ENCODE measurements around the gene ZNF581. TPM values are rescaled to one million over a fixed set of nuclear protein-coding genes. Genes with fewer than 3 reads are reported as not detected.

Gene ZNF581
- total RNA-seq, 1 donor from 2014 or later = 29.6 TPM

DNA sequence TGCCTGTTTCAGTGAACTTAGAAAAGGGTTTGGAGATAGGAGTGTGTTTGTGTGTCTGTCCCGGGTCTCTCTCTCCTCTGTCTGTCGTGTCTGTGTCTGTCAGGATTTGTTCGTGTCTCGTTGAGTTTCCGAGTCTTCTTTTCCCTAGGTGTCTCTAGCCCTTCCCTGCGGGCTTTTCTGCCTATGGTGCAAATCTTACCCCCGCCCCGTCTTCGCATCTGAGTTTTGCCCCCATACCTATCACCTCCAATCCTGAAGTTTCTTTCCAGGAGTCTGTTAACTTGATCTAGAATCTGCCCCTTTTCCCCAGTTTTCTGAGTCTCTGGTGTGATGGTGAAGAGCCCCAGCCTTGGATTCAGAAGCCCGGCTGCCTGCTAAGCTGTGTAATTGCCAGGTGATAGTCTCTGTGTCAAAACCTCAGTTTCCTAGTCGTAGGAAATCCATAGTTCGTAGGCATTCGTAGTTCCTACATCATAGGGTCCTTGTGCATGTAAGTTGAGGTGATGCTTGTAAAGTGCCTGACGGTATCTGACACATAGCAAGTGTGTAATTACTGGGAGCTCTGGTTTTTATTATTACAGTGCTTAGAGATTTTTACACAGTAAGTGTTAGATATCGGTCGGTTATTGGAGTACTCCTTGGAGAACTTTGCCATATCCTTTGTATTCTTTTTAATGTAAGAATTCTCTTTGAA lies 32.4 kb downstream of the ZNF581 start:
- no peak for TF ChIP-seq CTCF (IDR thresholded peaks at IDR 0.05)
- no peaks in the 10 kb centered on the region for H3K9me3 Mint-ChIP-seq (ENCODE audit: unreplicated experiment)
- peaks cover 15% of the 10 kb centered on the region for H3K36me3 Mint-ChIP-seq (ENCODE audit: unreplicated experiment)
- H3K27me3 Mint-ChIP-seq (ENCODE audit: unreplicated experiment) = no peaks in the 10 kb centered on the region
- no peak for DNase-seq (ENCODE audit: extremely low spot score, unreplicated experiment)
- H3K4me1 Mint-ChIP-seq (ENCODE audit: unreplicated experiment) = peaks cover 41% of the 10 kb centered on the region
- peak overlapping the region; percentile 97 for H3K4me3 Mint-ChIP-seq (ENCODE audit: unreplicated experiment)
- peak overlapping the region; percentile 92 for H3K27ac Mint-ChIP-seq (ENCODE audit: unreplicated experiment)

GRCh38 chr19:55676383-55676782 lies 32.9 kb downstream of the ZNF581 start:
- Mint-ChIP-seq H3K4me3 (ENCODE audit: unreplicated experiment) (peak overlapping the region; percentile 97), H3K9me3 (ENCODE audit: unreplicated experiment) (no peaks in the 10 kb centered on the region), H3K4me1 (ENCODE audit: unreplicated experiment) (peaks cover 38% of the 10 kb centered on the region), H3K36me3 (ENCODE audit: unreplicated experiment) (peaks cover 15% of the 10 kb centered on the region), H3K27ac (ENCODE audit: unreplicated experiment) (peak overlapping the region; percentile 35), H3K27me3 (ENCODE audit: unreplicated experiment) (no peaks in the 10 kb centered on the region)
- DNase-seq (ENCODE audit: extremely low spot score, unreplicated experiment) = no peak
- TF ChIP-seq CTCF (IDR thresholded peaks at IDR 0.05) = no peak

DNA sequence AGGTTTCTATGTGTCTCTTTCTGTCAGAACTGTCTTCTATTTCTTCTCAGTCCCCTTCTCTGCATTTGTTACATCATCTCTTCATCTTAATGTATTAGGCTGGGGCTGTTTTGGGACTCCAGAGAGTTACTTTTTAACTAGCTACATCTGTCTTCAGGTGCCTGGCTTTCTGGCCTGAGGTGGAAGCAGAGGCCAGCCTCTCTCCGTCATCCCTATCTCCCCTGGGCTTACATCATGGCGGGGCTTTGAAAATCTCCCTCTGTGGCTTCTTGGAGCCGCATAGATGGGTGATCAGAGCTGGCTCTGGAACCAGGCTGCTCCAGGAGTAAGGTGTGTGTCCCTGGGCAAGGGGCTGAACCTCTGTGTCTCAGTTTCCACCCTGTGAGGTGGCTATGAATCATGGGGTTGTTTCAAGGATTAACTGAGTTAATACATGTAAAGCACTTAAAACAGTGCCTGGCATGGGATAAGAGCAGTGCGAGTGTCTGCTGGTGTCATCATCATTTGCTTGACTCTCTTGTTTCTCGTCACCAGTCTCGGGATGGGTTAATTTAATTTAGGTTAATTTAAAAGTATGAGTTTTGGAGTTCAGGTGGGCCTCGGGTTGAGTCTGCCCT lies 33.5 kb downstream of the ZNF581 start:
- Mint-ChIP-seq H3K36me3 (ENCODE audit: unreplicated experiment) (peaks cover 15% of the 10 kb centered on the region), H3K27me3 (ENCODE audit: unreplicated experiment) (no peaks in the 10 kb centered on the region), H3K4me1 (ENCODE audit: unreplicated experiment) (peaks cover 35% of the 10 kb centered on the region), H3K4me3 (ENCODE audit: unreplicated experiment) (peak overlapping the region; percentile 97), H3K9me3 (ENCODE audit: unreplicated experiment) (no peaks in the 10 kb centered on the region), H3K27ac (ENCODE audit: unreplicated experiment) (peak overlapping the region; percentile 5)
- TF ChIP-seq CTCF (IDR thresholded peaks at IDR 0.05) = no peak
- no peak for DNase-seq (ENCODE audit: extremely low spot score, unreplicated experiment)

- H3K9me3 Mint-ChIP-seq (ENCODE audit: unreplicated experiment) = no peaks in the 10 kb centered on the region
- peak overlapping the region; percentile 63 for H3K27ac Mint-ChIP-seq (ENCODE audit: unreplicated experiment)
- no peak for TF ChIP-seq CTCF (IDR thresholded peaks at IDR 0.05)
- H3K36me3 Mint-ChIP-seq (ENCODE audit: unreplicated experiment) = peaks cover 15% of the 10 kb centered on the region
- DNase-seq (ENCODE audit: extremely low spot score, unreplicated experiment) = no peak
- peak overlapping the region; percentile 38 for H3K4me3 Mint-ChIP-seq (ENCODE audit: unreplicated experiment)
- H3K4me1 Mint-ChIP-seq (ENCODE audit: unreplicated experiment) = peaks cover 32% of the 10 kb centered on the region
- H3K27me3 Mint-ChIP-seq (ENCODE audit: unreplicated experiment) = no peaks in the 10 kb centered on the region
Observed at GRCh38 chr19:55677572-55678028, 34.2 kb downstream of the ZNF581 start.

GRCh38 chr19:55678121-55678671 lies 34.7 kb downstream of the ZNF581 start:
- no peaks in the 10 kb centered on the region for H3K9me3 Mint-ChIP-seq (ENCODE audit: unreplicated experiment)
- H3K4me3 Mint-ChIP-seq (ENCODE audit: unreplicated experiment) = no peak overlapping the region
- peaks cover 15% of the 10 kb centered on the region for H3K36me3 Mint-ChIP-seq (ENCODE audit: unreplicated experiment)
- peak overlapping the region; percentile 63 for H3K27ac Mint-ChIP-seq (ENCODE audit: unreplicated experiment)
- no peak for TF ChIP-seq CTCF (IDR thresholded peaks at IDR 0.05)
- no peak for DNase-seq (ENCODE audit: extremely low spot score, unreplicated experiment)
- peaks cover 32% of the 10 kb centered on the region for H3K4me1 Mint-ChIP-seq (ENCODE audit: unreplicated experiment)
- H3K27me3 Mint-ChIP-seq (ENCODE audit: unreplicated experiment) = no peaks in the 10 kb centered on the region
